Keratinocyte (primary cell): Measurements from ENCODE around the gene ABHD12B.

Experiments
- CTCF ChIP-seq, 3 experiments: IDR thresholded peaks in 1 of 3; conservative IDR thresholded peaks in 1 of 3; optimal IDR thresholded peaks in 1 of 3; 2 replicates in 2 of 3; 3 replicates in 1 of 3; pipeline versions ENCODE3 to v1.5.1; 2011; ENCODE audit warnings: low read length in 3 of 3, mild to moderate bottlenecking in 3 of 3, moderate library complexity in 2 of 3, control low read depth in 1 of 3, inconsistent platforms in 1 of 3; ENCODE audit not compliant: insufficient read depth in 2 of 3; ENCODE audit errors: extremely low read depth in 1 of 3
- EZH2 ChIP-seq: IDR thresholded peaks from one replicate; pipeline ENCODE4 v1.6.1; 2012; ENCODE audit warnings: inconsistent platforms, mild to moderate bottlenecking, low read length, moderate library complexity

GRCh38 chr14:50844391-50844790, 27.5 kb upstream of the ABHD12B start:
- TF ChIP-seq CTCF (optimal IDR thresholded peaks at IDR 0.05 in 1 of 3, IDR thresholded peaks at IDR 0.05 in 1 of 3, conservative IDR thresholded peaks at IDR 0.05 in 1 of 3; ENCODE audit: extremely low read depth in 1 of 3, insufficient read depth in 2 of 3, low read length in 3 of 3) (no peak), EZH2 (no peak)
